SIG-M5 treated with dmso at 0.1 percent for 504 hours (cell line): Measurements from ENCODE around the gene B4GALT2.

Experiments used
- DNase-seq: peaks from one replicate; lab custom pipeline; 2025; ENCODE audit not compliant: unreplicated experiment; lab: John Stamatoyannopoulos, UW

The B4GALT2 gene

GRCh38 chr1:43969746-43970466 lies 9.1 kb upstream of the B4GALT2 start, which contains the start of gene DPH2:
TSS of gene DPH2 (plus strand) at chr1:43970010. CDS start at chr1:43970176, 166 bp downstream.
- DNase-seq: peak; percentile 97

GRCh38 chr1:43970502-43970901 lies 8.5 kb upstream of the B4GALT2 start:
- no peak for DNase-seq

GRCh38 chr1:43970911-43971310 lies 8.1 kb upstream of the B4GALT2 start:
- no peak for DNase-seq

- no peak for DNase-seq
Measured at GRCh38 chr1:43971336-43971980, 7.6 kb upstream of the B4GALT2 start.

- peak; percentile 41 for DNase-seq
Measured at GRCh38 chr1:43973981-43974442, 5.0 kb upstream of the B4GALT2 start.

GRCh38 chr1:43974443-43975248 lies 4.4 kb upstream of the B4GALT2 start, which contains the start of gene ATP6V0B:
TSS of gene ATP6V0B (plus strand) at chr1:43974960. CDS start at chr1:43975041, 81 bp downstream.
- DNase-seq: peak; percentile 92

- peak; percentile 72 for DNase-seq
Measured at GRCh38 chr1:43975249-43975961, 3.6 kb upstream of the B4GALT2 start.

- no peak for DNase-seq
Measured at GRCh38 chr1:43976045-43976444, 3.0 kb upstream of the B4GALT2 start.

GRCh38 chr1:43976890-43977289 lies 2.1 kb upstream of the B4GALT2 start:
- no peak for DNase-seq

GRCh38 chr1:43977376-43978263 lies 1.4 kb upstream of the B4GALT2 start:
- DNase-seq: peak; percentile 4

GRCh38 chr1:43978264-43978550 lies 803 bp upstream of the B4GALT2 start:
- DNase-seq: peak; percentile 10

- no peak for DNase-seq
Measured at GRCh38 chr1:43979261-43979527, 184 bp downstream of the B4GALT2 start.

GRCh38 chr1:43979528-43980254 lies 681 bp downstream of the B4GALT2 start:
- peak; percentile 16 for DNase-seq

- peak; percentile 14 for DNase-seq
Measured at GRCh38 chr1:43980255-43981134, 1.5 kb downstream of the B4GALT2 start.

GRCh38 chr1:43981135-43981491 lies 2.1 kb downstream of the B4GALT2 start:
- DNase-seq: no peak

GRCh38 chr1:43981636-43982035 lies 2.6 kb downstream of the B4GALT2 start:
- DNase-seq: no peak

GRCh38 chr1:43982241-43982640 lies 3.2 kb downstream of the B4GALT2 start:
- DNase-seq: no peak

GRCh38 chr1:43982808-43983207 lies 3.8 kb downstream of the B4GALT2 start:
- DNase-seq: peak; percentile 21
